ENCODE results near the gene AQP3. TPM values are rescaled to one million over a fixed set of nuclear protein-coding genes. Genes with fewer than 3 reads are reported as not detected.

AQP3 gene
- total RNA-seq, 4 donors from 2014 or later = 7.1 to 15.3 (median 12.4) TPM

DNA sequence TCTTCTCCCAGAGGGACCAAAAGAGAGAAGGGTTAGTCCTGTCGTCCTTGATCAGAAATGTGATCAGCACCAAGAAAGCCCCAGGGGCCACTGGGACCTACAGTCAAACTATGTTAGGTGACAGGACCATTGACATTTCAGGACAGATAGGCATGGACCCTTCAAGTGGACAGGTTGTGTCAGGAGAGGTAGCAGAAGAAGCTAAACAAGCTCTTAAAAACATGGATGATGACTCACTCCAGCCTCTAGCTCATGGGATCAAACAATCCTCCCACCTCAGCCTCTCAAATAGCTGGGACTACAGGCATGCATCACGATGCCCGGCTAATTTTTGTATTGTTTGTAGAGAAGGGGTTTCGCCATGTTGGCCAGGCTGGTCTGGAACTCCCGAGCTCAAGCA is 2.3 kb upstream of the AQP3 start:
- Histone ChIP-seq H3K4me1 (peaks cover 6 to 38% (median 17%) of the 10 kb centered on the region in 4 donors), H3K27ac (no peak overlapping the region), H3K27me3 (no peaks in the 10 kb centered on the region), H3K9me3 (no peaks in the 10 kb centered on the region), H3K4me3 (no peak overlapping the region), H3K36me3 (no peaks in the 10 kb centered on the region)
- in situ Hi-C loops (cut with MboI; ENCODE audit: low pct_ligation_motif_present in 1 of 4, low pct_unique_long_range_greater_than_20kb in 1 of 4, low sequenced_read_pairs in 3 of 4) (loop anchor here in 1 of 4 donors (25.0 kb wide), 1 partner anchor 87 kb away; no protein-coding TSS in a partner anchor), intact Hi-C loops (cut with DNase I; ENCODE audit: low total_unique reads) (no loop called here)
- TF ChIP-seq POLR2A (IDR thresholded peaks at IDR 0.05) (no peak), POLR2AphosphoS5 (IDR thresholded peaks at IDR 0.05) (no peak), EP300 (IDR thresholded peaks at IDR 0.05; ENCODE audit: low read depth) (no peak), CTCF (IDR thresholded peaks at IDR 0.05) (no peak)
- DNase-seq = no peak
- WGBS, 2 donors (ENCODE audit: low coverage in 1 of 2) = 60 to 93% methylated on average over 1 to 5 of the region's 5 CpGs

DNA sequence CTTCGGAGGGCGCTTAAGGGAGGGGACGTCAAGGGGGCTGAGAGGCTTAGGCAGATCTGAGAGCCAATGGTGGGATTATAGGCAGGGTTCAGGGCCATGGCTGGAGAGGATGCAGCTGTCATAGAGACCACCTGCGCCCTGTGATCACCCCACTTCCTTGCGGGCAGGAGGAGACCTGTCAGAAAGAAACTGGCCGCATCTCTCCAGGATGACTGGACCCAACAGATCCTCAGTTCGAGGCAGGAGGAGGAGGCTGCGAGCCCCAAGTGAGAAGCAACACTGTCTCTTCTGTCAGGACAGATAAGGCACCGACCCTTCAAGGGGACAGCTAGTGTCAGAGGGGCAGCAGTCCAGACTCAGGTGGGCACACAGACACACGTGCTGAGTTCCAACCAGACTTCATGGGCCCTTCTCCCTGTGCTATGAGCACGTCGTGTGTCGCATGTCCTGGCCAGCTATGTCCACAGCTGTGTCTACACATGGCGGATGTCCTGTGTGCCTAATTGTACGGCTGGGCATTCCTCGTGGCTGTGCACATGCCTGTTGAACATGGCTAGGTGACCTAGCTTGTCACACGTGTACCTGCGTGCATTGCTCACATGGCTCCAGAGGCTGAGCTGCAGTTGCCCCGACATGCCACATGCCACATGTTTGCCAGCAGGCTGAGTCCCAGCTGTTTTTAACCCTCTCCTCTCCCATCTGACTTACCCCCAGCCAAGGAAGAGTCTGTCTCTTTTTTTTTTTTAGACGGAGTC is 583 bp upstream of the AQP3 start:
- TF ChIP-seq EP300 (IDR thresholded peaks at IDR 0.05; ENCODE audit: low read depth) (no peak), POLR2AphosphoS5 (IDR thresholded peaks at IDR 0.05) (no peak), CTCF (IDR thresholded peaks at IDR 0.05) (no peak), POLR2A (IDR thresholded peaks at IDR 0.05) (no peak)

GRCh38 chr9:33446240-33446945 is 1.0 kb downstream of the AQP3 start:
- peak overlapping the region; percentile 58 to 79 (median 64) for H3K27ac ChIP-seq
- DNase-seq = peak; percentile 42
- H3K9me3 ChIP-seq = no peaks in the 10 kb centered on the region
- H3K4me3 ChIP-seq = peak overlapping the region; percentile 28 to 55 (median 40)
- no peaks in the 10 kb centered on the region for H3K27me3 ChIP-seq
- 43 to 46% methylated on average over 9 to 12 of the region's 12 CpGs for WGBS, 2 donors (ENCODE audit: low coverage in 1 of 2)
- in situ Hi-C loops (cut with MboI; ENCODE audit: low pct_ligation_motif_present in 1 of 4, low pct_unique_long_range_greater_than_20kb in 1 of 4, low sequenced_read_pairs in 3 of 4) = no loop called here
- TF ChIP-seq POLR2AphosphoS5 (IDR thresholded peaks at IDR 0.05) = peak in 1 of 3 donors; percentile 33
- no peak for TF ChIP-seq POLR2A (IDR thresholded peaks at IDR 0.05)
- H3K4me1 ChIP-seq = peaks cover 6 to 32% (median 17%) of the 10 kb centered on the region in 4 donors
- H3K36me3 ChIP-seq = no peaks in the 10 kb centered on the region
- intact Hi-C loops (cut with DNase I; ENCODE audit: low total_unique reads) = no loop called here

More for the DNA sequence above, 583 bp upstream of the AQP3 start:
- H3K27me3 ChIP-seq = no peaks in the 10 kb centered on the region
- peak overlapping the region; percentile 58 to 79 (median 64) for H3K27ac ChIP-seq
- H3K9me3 ChIP-seq = no peaks in the 10 kb centered on the region
- no peaks in the 10 kb centered on the region for H3K36me3 ChIP-seq
- in situ Hi-C loops (cut with MboI; ENCODE audit: low pct_ligation_motif_present in 1 of 4, low pct_unique_long_range_greater_than_20kb in 1 of 4, low sequenced_read_pairs in 3 of 4) (no loop called here), intact Hi-C loops (cut with DNase I; ENCODE audit: low total_unique reads) (no loop called here)
- peak overlapping the region; percentile 28 to 55 (median 40) for H3K4me3 ChIP-seq
- DNase-seq = no peak
- WGBS, 2 donors (ENCODE audit: low coverage in 1 of 2) = 33 to 80% methylated on average over 1 to 16 of the region's 20 CpGs
- H3K4me1 ChIP-seq = peaks cover 6 to 36% (median 17%) of the 10 kb centered on the region in 4 donors

- Histone ChIP-seq H3K27me3 (no peaks in the 10 kb centered on the region), H3K36me3 (no peaks in the 10 kb centered on the region), H3K4me3 (no peak overlapping the region), H3K9me3 (no peaks in the 10 kb centered on the region), H3K27ac (peak overlapping the region; percentile 13 to 79 (median 51)), H3K4me1 (peaks cover 6 to 32% (median 17%) of the 10 kb centered on the region in 4 donors)
- intact Hi-C loops (cut with DNase I; ENCODE audit: low total_unique reads) (no loop called here), in situ Hi-C loops (cut with MboI; ENCODE audit: low pct_ligation_motif_present in 1 of 4, low pct_unique_long_range_greater_than_20kb in 1 of 4, low sequenced_read_pairs in 3 of 4) (no loop called here)
- TF ChIP-seq POLR2A (IDR thresholded peaks at IDR 0.05) (no peak), POLR2AphosphoS5 (IDR thresholded peaks at IDR 0.05) (no peak), EP300 (IDR thresholded peaks at IDR 0.05; ENCODE audit: low read depth) (no peak), CTCF (IDR thresholded peaks at IDR 0.05) (no peak)
- peak; percentile 29 for DNase-seq
- WGBS, 2 donors (ENCODE audit: low coverage in 1 of 2) = 61 to 86% methylated on average over 1 to 11 of the region's 11 CpGs
Observed at GRCh38 chr9:33445389-33446239, 1.8 kb downstream of the AQP3 start.
